ENCODE data around the gene BRINP1. TPM values are rescaled to one million over a fixed set of nuclear protein-coding genes. Genes with fewer than 3 reads are reported as not detected.

BRINP1 gene
- total and polyA plus RNA-seq, 2 donors (not counting 3 experiments of a cell fraction or from before 2014, with no cell fraction given), result 0.04 TPM; not detected in 1

GRCh38 chr9:119153402-119153801 lies 215.8 kb downstream of the BRINP1 start:
- no peaks in the 10 kb centered on the region for H3K27me3 ChIP-seq (ENCODE audit: control insufficient read depth in 2 of 2, insufficient read depth in 2 of 2, low read length in 2 of 2)
- no peak overlapping the region for H3K9ac ChIP-seq (replicated peaks; ENCODE audit: extremely low read depth, insufficient read depth, low read length)
- FAIRE-seq (no peak), DNase-seq (ENCODE audit: low read depth, low spot score) (no peak)
- H3K36me3 ChIP-seq (ENCODE audit: control insufficient read depth in 2 of 2, extremely low read depth in 1 of 2, insufficient read depth in 2 of 2, low read length in 2 of 2), result no peaks in the 10 kb centered on the region
- H3K9me1 ChIP-seq (replicated peaks; ENCODE audit: control insufficient read depth, extremely low read depth, insufficient read depth, low read length), result no peaks in the 10 kb centered on the region
- intact Hi-C loops (cut with micrococcal nuclease), result no loop called here
- TF ChIP-seq MYC (IDR thresholded peaks at IDR 0.05; ENCODE audit: low read depth, low read length) (no peak), MAX (IDR thresholded peaks at IDR 0.05; ENCODE audit: insufficient read depth, insufficient read length) (no peak), FOS (IDR thresholded peaks at IDR 0.05; ENCODE audit: borderline replicate concordance, insufficient read depth, low read length) (no peak), POLR2AphosphoS5 (IDR thresholded peaks at IDR 0.05; ENCODE audit: insufficient read depth, low read depth, low read length) (no peak), CTCF (IDR thresholded peaks at IDR 0.05; ENCODE audit: extremely low read depth in 1 of 2, insufficient read depth in 1 of 2, low read depth in 1 of 2, low read length in 2 of 2) (no peak), EZH2 (IDR thresholded peaks at IDR 0.05; ENCODE audit: borderline replicate concordance, low read depth, low read length, severe bottlenecking) (no peak), JUN (IDR thresholded peaks at IDR 0.05; ENCODE audit: borderline replicate concordance, insufficient read depth, insufficient read length, low read depth) (no peak), POLR2A (IDR thresholded peaks at IDR 0.05; ENCODE audit: low read depth, low read length) (no peak), GATA2 (IDR thresholded peaks at IDR 0.05; ENCODE audit: insufficient read depth, insufficient read length, low read depth, low read length) (no peak)
- no peak overlapping the region for H3K4me3 ChIP-seq (replicated peaks in 1 of 3; ENCODE audit: insufficient read depth in 1 of 3, low read depth in 1 of 3, low read length in 3 of 3)
- no peak overlapping the region for H2AFZ ChIP-seq (ENCODE audit: low read depth, low read length)
- no peaks in the 10 kb centered on the region for H3K4me1 ChIP-seq (ENCODE audit: control insufficient read depth, extremely low read depth, insufficient read depth, low read length)
- H3K4me2 ChIP-seq (ENCODE audit: insufficient read depth, low read length), result no peak overlapping the region
- no peaks in the 10 kb centered on the region for H3K79me2 ChIP-seq (ENCODE audit: control insufficient read depth, insufficient read depth, low read length)
- no TSS peak for BruUV-seq (replicated peaks)
- peaks cover 6% of the 10 kb centered on the region for H3K9me3 ChIP-seq (replicated peaks; ENCODE audit: control insufficient read depth, insufficient read depth, low read length)
- no peaks in the 10 kb centered on the region for H4K20me1 ChIP-seq (replicated peaks; ENCODE audit: control insufficient read depth, extremely low read depth, insufficient read depth, low read length)
- dilution Hi-C loops (cut with MboI; ENCODE audit: extremely low pct_ligation_motif_present, low sequenced_read_pairs), result no loop called here
- ChIA-PET CTCF (no interaction called here), POLR2A (no interaction called here)
- H3K27ac ChIP-seq (ENCODE audit: insufficient read depth, low read depth, low read length), result no peak overlapping the region

Data from endothelial cell of umbilical vein (primary cell).